HG02678 (cell line): ENCODE results near the gene FAM13A.

Source experiments
- ATAC-seq: cut with Tn5 transposase; IDR thresholded peaks from one replicate; pipeline ENCODE4 v1.9.1; 2021; ENCODE audit warnings: mild to moderate bottlenecking, moderate library complexity; ENCODE audit not compliant: unreplicated experiment

FAM13A gene

DNA sequence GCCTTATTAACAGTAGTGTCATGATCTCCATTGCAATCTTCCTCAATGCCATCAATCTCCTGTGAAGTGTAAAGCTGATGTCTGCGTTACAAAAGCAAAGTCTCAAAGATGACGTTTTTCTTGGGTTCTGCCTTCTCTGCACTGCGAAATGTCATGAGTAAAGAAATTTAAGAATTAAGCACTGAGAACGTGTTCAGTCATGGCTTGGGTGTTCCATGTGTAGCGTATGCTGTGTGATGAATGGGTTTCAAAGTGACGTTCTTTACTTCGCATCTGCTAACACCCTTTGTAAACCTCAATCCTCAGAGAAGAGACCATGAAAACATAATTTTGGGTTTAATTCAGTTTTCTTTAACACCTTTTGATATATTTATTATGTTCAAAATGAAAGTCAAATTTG, 360.4 kb downstream of the FAM13A start:
- no peak for ATAC-seq

DNA sequence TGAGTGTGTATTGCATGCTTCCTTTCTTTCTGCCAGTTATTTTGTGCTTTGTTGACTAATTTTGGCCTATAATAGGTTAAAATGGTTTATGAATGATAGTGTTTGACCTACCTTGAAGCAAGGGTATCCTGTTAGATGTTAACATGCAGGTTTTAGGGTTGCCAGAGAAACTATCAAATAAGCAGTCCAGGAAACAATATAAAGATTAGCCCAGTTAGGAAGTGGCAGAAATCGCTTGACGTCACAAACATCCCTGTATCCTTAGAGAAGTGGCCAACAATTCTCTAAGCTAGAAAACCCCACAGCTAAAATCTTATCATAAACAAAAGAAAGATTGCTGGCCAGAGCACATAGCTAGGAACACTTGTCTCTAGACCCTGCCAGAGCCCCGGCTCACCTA, 363.2 kb downstream of the FAM13A start:
- no peak for ATAC-seq

DNA sequence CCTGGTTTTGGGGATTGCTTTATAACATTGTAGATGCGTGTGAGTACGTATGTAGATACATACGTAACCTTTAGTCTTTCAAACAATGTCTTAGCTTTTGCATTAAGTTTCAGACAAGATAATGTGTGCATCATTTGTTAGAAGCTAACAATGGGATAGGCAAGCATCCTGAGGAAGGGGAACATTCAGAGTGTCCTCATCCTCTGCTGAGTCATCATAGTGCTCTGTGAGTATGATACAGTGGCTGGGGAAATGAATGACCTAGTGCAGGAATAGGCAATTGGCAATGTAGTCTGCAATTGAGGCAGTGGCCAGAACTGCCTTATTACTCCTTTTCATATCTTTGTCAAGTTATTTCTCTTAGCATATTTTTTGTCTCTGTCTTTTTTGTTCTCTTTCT, 366.6 kb downstream of the FAM13A start:
- no peak for ATAC-seq

DNA sequence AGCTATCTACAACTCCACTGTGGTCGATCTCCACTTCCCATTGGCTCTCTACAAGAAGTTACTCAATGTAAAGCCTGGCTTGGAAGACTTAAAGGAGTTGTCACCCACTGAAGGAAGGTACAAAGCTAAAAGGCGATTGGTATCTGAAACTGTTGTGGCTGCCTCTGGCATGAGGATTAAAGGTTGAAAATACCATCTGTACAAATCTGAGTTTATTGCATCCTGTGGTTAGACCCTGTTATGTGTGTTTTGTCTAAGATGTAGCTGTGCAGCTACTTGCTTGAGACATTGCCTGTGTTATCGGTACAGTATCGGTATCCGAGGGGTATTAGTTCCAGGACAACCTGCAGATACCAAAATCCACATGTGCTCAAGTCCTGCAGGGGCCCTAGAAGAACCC, 375.8 kb downstream of the FAM13A start:
- no peak for ATAC-seq
